ENCODE results near the gene AFF3. TPM values are rescaled to one million over a fixed set of nuclear protein-coding genes. Genes with fewer than 3 reads are reported as not detected.

AFF3 gene
- total and polyA plus RNA-seq, 10 donors = 6.0 to 92.2 (median 64.0) TPM

GRCh38 chr2:99840831-99841230, 301.6 kb downstream of the AFF3 start:
- Histone ChIP-seq H3K27me3 (replicated peaks in 1 of 7) (no peaks in the 10 kb centered on the region), H3K36me3 (peaks cover 0 to 26% (median 2%) of the 10 kb centered on the region in 6 donors), H3K27ac (no peak overlapping the region), H3K4me3 (no peak overlapping the region), H3K4me1 (no peaks in the 10 kb centered on the region), H3K9me3 (no peaks in the 10 kb centered on the region)
- no peak for TF ChIP-seq CTCF (IDR thresholded peaks at IDR 0.05 in 8 of 11, conservative IDR thresholded peaks at IDR 0.05 in 3 of 11)
- TF ChIP-seq POLR2A (IDR thresholded peaks at IDR 0.05) = no peak
- TF ChIP-seq POLR2AphosphoS5 (IDR thresholded peaks at IDR 0.05) = no peak
- intact Hi-C loops (cut with DNase I; ENCODE audit: low total_unique reads) = no loop called here
- 60 to 80% (median 69%) methylated on average over 3 of the region's 3 CpGs for WGBS, 5 donors
- DNase-seq = no peak

GRCh38 chr2:99836690-99837605, 305.4 kb downstream of the AFF3 start:
- DNase-seq = no peak
- no peaks in the 10 kb centered on the region for H3K9me3 ChIP-seq

GRCh38 chr2:99834426-99834825, 308.0 kb downstream of the AFF3 start:
- Histone ChIP-seq H3K27me3 (replicated peaks in 1 of 7) (no peaks in the 10 kb centered on the region), H3K4me1 (no peaks in the 10 kb centered on the region), H3K4me3 (no peak overlapping the region), H3K27ac (no peak overlapping the region), H3K9me3 (peaks cover 0 to 8% (median 7%) of the 10 kb centered on the region in 8 donors), H3K36me3 (peaks cover 0 to 77% (median 2%) of the 10 kb centered on the region in 6 donors)
- TF ChIP-seq CTCF (IDR thresholded peaks at IDR 0.05 in 8 of 11, conservative IDR thresholded peaks at IDR 0.05 in 3 of 11) (no peak), POLR2AphosphoS5 (IDR thresholded peaks at IDR 0.05) (no peak), POLR2A (IDR thresholded peaks at IDR 0.05) (no peak)
- WGBS, 5 donors = 63 to 76% (median 76%) methylated on average over 6 of the region's 6 CpGs
- intact Hi-C loops (cut with DNase I; ENCODE audit: low total_unique reads) = no loop called here
- DNase-seq = no peak

More at GRCh38 chr2:99836690-99837605, 305.4 kb downstream of the AFF3 start:
- no peak overlapping the region for H3K4me3 ChIP-seq
- intact Hi-C loops (cut with DNase I; ENCODE audit: low total_unique reads) = no loop called here
- H3K36me3 ChIP-seq = peaks cover 0 to 60% (median 2%) of the 10 kb centered on the region in 6 donors
- H3K27ac ChIP-seq = no peak overlapping the region
- WGBS, 5 donors = 65 to 75% (median 72%) methylated on average over 6 of the region's 6 CpGs
- H3K27me3 ChIP-seq (replicated peaks in 1 of 7) = no peaks in the 10 kb centered on the region
- no peaks in the 10 kb centered on the region for H3K4me1 ChIP-seq
- no peak for TF ChIP-seq POLR2A (IDR thresholded peaks at IDR 0.05)
- no peak for TF ChIP-seq CTCF (IDR thresholded peaks at IDR 0.05 in 8 of 11, conservative IDR thresholded peaks at IDR 0.05 in 3 of 11)
- no peak for TF ChIP-seq POLR2AphosphoS5 (IDR thresholded peaks at IDR 0.05)

- Histone ChIP-seq H3K4me3 (no peak overlapping the region), H3K27ac (no peak overlapping the region), H3K27me3 (replicated peaks in 1 of 7) (no peaks in the 10 kb centered on the region), H3K36me3 (peaks cover 0 to 74% (median 2%) of the 10 kb centered on the region in 6 donors), H3K9me3 (peaks cover 0 to 11% (median 8%) of the 10 kb centered on the region in 8 donors), H3K4me1 (no peaks in the 10 kb centered on the region)
- TF ChIP-seq POLR2A (IDR thresholded peaks at IDR 0.05) = no peak
- DNase-seq = no peak
- intact Hi-C loops (cut with DNase I; ENCODE audit: low total_unique reads) = no loop called here
- 76 to 83% (median 80%) methylated on average over 8 of the region's 8 CpGs for WGBS, 5 donors
Measured at GRCh38 chr2:99833586-99834201, 308.7 kb downstream of the AFF3 start.

Data from spleen (tissue), 11 donors.